HepG2 (cell line): Measurements from ENCODE around the gene SMIM45.

Source experiments
- ELF3 ChIP-seq: IDR thresholded peaks from 2 replicates; pipeline ENCODE4 v1.6.1; 2016; ENCODE audit warnings: missing genetic modification reagents, missing compliant biosample characterization
- ELF4 ChIP-seq: sonication (generic); formaldehyde crosslinking; IDR thresholded peaks from 2 replicates; pipeline ENCODE4 v1.5.0; 2020; ENCODE audit warnings: missing genetic modification reagents, mild to moderate bottlenecking, moderate library complexity, borderline replicate concordance
- EP300 ChIP-seq, 3 experiments: sonication (generic) in 1 of 3; formaldehyde crosslinking in 1 of 3; IDR thresholded peaks; 2 replicates each; pipeline versions ENCODE4 v1.5.1 to v1.6.1; 2011 to 2020; ENCODE audit warnings: low read depth in 2 of 3, low read length in 2 of 3, borderline replicate concordance in 1 of 3, improper control_type of control experiment in 1 of 3, mild to moderate bottlenecking in 1 of 3, missing genetic modification reagents in 1 of 3, moderate library complexity in 1 of 3
- FOSL2 ChIP-seq: sonication (generic); formaldehyde crosslinking; IDR thresholded peaks from 2 replicates; pipeline ENCODE4 v1.4.0; 2020; ENCODE audit warnings: missing genetic modification reagents
- HIVEP1 ChIP-seq: sonication (generic); formaldehyde crosslinking; IDR thresholded peaks from 2 replicates; pipeline ENCODE4 v1.4.0; 2020; ENCODE audit warnings: mild to moderate bottlenecking, missing genetic modification reagents
- KAT7 ChIP-seq: IDR thresholded peaks from 2 replicates; pipeline ENCODE4 v1.6.1; 2018; ENCODE audit warnings: borderline replicate concordance, missing compliant biosample characterization
- MEIS2 ChIP-seq: sonication (generic); formaldehyde crosslinking; IDR thresholded peaks from 2 replicates; pipeline ENCODE4 v1.9.0; 2021; ENCODE audit warnings: mild to moderate bottlenecking, missing genetic modification reagents
- NFAT5 ChIP-seq: sonication (generic); formaldehyde crosslinking; IDR thresholded peaks from 2 replicates; pipeline ENCODE4 v1.4.0; 2020; ENCODE audit warnings: missing genetic modification reagents
- PLSCR1 ChIP-seq: sonication (generic); formaldehyde crosslinking; IDR thresholded peaks from 2 replicates; pipeline ENCODE4 v1.5.0; 2020; ENCODE audit warnings: missing genetic modification reagents, mild to moderate bottlenecking, borderline replicate concordance
- POLR2A ChIP-seq, 2 experiments: IDR thresholded peaks; 2 replicates each; pipeline ENCODE4 v1.6.1; 2011; ENCODE audit warnings: low read depth in 2 of 2, low read length in 2 of 2, mild to moderate bottlenecking in 1 of 2, moderate library complexity in 1 of 2; ENCODE audit not compliant: insufficient read depth in 1 of 2
- RBFOX2 ChIP-seq: fragments of 200-400 bp; formaldehyde crosslinking; IDR thresholded peaks from 2 replicates; pipeline ENCODE4 v1.6.1; 2017; ENCODE audit warnings: low read depth, mild to moderate bottlenecking, low read length
- SNAI1 ChIP-seq: sonication (generic); formaldehyde crosslinking; IDR thresholded peaks from 2 replicates; pipeline ENCODE4 v1.5.0; 2020; ENCODE audit warnings: mild to moderate bottlenecking, missing genetic modification reagents, borderline replicate concordance
- TEF ChIP-seq: sonication (generic); formaldehyde crosslinking; IDR thresholded peaks from 2 replicates; pipeline ENCODE4 v1.5.0; 2020; ENCODE audit warnings: missing genetic modification reagents
- TFDP2 ChIP-seq: sonication (generic); formaldehyde crosslinking; IDR thresholded peaks from 2 replicates; pipeline ENCODE4 v1.4.0; 2020; ENCODE audit warnings: missing genetic modification reagents
- ZKSCAN5 ChIP-seq: sonication (generic); formaldehyde crosslinking; IDR thresholded peaks from 2 replicates; pipeline ENCODE4 v1.5.1; 2020; ENCODE audit warnings: mild to moderate bottlenecking, missing genetic modification reagents
- ZNF460 ChIP-seq: sonication (generic); formaldehyde crosslinking; IDR thresholded peaks from 2 replicates; pipeline ENCODE4 v1.5.1; 2020; ENCODE audit warnings: missing genetic modification reagents, mild to moderate bottlenecking, borderline replicate concordance
- ZNF605 ChIP-seq: sonication (generic); formaldehyde crosslinking; IDR thresholded peaks from 2 replicates; pipeline ENCODE4 v1.8.0; 2022; ENCODE audit warnings: mild to moderate bottlenecking, missing genetic modification reagents
- ZSCAN25 ChIP-seq: sonication (generic); formaldehyde crosslinking; IDR thresholded peaks from 2 replicates; pipeline ENCODE4 v1.8.0; 2022; ENCODE audit warnings: mild to moderate bottlenecking, missing genetic modification reagents

SMIM45 gene

GRCh38 chr22:41946629-41947423 lies 5.1 kb upstream of the SMIM45 start, which contains the start of gene CENPM (continued):
- TF ChIP-seq FOSL2 (CRISPR knock-in tag) (no peak), ELF3 (no peak), ZSCAN25 (CRISPR knock-in tag) (no peak; the same call in 1 of the 2 replicates), PLSCR1 (no peak), POLR2A (IDR thresholded peaks at IDR 0.05; ENCODE audit: insufficient read depth in 1 of 2, low read depth in 2 of 2, low read length in 2 of 2) (peak; percentile 67 to 69), RBFOX2 (peak; percentile 53; the same call in 1 of the 2 replicates), SNAI1 (CRISPR knock-in tag) (0 out of 2 replicates have a peak, but pooled peaks have one; percentile 25), EP300 (IDR thresholded peaks at IDR 0.05; ENCODE audit: low read depth in 2 of 2, low read length in 2 of 2) (no peak), EP300 (CRISPR knock-in tag; IDR thresholded peaks at IDR 0.05; ENCODE audit: borderline replicate concordance) (no peak), MEIS2 (CRISPR knock-in tag) (peak; percentile 30; the same call in 1 of the 2 replicates), TFDP2 (CRISPR knock-in tag) (peak; percentile 98), ZNF605 (peak; percentile 81; the same call in 1 of the 2 replicates), TEF (CRISPR knock-in tag) (no peak), ZNF460 (CRISPR knock-in tag) (no peak), ELF4 (CRISPR knock-in tag) (no peak), HIVEP1 (CRISPR knock-in tag) (peak; percentile 68; the same call in 1 of the 2 replicates), NFAT5 (CRISPR knock-in tag) (no peak), KAT7 (no peak), ZKSCAN5 (CRISPR knock-in tag) (no peak)
